Stimulated activated CD4-positive, alpha-beta T cell treated with anti-CD3 and anti-CD28 coated beads, Interleukin-4, amount 100 ng/mL, for 1 hour (primary cell): Measurements from ENCODE around the gene ACR.

ENCODE experiments used
- DNase-seq: peaks from one replicate; pipeline ENCODE4 v3.0.0-alpha.2; 2020

ACR gene

GRCh38 chr22:50703726-50704509, 34.1 kb upstream of the ACR start:
- no peak for DNase-seq

DNA sequence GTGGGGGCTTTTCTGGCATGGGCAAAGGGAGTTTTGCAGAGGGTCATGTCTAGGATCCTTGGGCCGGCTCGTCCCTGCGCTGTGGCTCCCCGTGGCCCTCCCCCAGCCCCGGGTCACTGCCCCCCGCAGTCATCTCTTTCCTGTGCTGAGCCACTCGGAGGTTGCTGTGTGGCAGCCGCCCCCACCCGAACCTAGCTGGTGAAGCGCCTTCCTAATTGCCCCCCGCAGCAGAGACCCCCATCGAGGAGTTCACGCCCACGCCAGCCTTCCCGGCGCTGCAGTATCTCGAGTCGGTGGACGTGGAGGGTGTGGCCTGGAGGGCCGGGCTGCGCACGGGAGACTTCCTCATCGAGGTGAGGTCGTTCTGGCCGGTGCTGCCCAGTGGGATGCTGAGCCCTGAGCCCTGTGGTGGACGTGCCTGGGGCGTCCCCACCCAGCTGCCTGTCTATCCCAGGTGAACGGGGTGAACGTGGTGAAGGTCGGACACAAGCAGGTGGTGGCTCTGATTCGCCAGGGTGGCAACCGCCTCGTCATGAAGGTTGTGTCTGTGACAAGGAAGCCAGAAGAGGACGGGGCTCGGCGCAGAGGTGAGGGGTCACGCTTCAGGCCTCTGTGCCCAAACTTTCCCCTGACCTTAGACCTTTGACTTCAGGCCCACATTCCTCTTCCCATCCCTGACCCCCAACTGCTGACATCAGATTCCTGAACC, 33.3 kb upstream of the ACR start:
- no peak for DNase-seq

GRCh38 chr22:50705219-50705691, 32.7 kb upstream of the ACR start:
- no peak for DNase-seq

- DNase-seq, result no peak
Observed at GRCh38 chr22:50705851-50706351, 32.1 kb upstream of the ACR start.

- no peak for DNase-seq
Observed at GRCh38 chr22:50706481-50707125, 31.4 kb upstream of the ACR start.

GRCh38 chr22:50708474-50708873, 29.5 kb upstream of the ACR start:
- DNase-seq, result no peak

DNA sequence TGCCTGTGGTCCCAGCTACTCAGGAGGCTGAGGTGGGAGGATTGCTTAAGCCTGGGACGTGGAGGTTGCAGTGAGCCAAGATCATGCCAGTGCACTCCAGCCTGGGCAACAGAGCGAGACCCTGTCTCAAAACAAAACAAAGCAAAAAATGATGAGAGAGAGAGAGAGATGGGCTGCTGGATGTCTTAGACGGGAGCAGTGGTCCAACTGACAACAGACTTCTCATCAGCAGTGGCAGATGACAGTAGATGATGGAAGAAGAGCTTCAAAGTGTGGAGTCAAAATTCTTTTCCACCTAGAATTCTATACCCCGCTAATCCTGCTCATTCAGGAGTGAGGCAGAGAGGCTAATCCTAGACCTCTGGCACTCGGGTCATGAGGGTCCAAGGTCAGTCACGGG, 29.0 kb upstream of the ACR start:
- no peak for DNase-seq

GRCh38 chr22:50710221-50710620, 27.8 kb upstream of the ACR start:
- DNase-seq, result no peak

DNA sequence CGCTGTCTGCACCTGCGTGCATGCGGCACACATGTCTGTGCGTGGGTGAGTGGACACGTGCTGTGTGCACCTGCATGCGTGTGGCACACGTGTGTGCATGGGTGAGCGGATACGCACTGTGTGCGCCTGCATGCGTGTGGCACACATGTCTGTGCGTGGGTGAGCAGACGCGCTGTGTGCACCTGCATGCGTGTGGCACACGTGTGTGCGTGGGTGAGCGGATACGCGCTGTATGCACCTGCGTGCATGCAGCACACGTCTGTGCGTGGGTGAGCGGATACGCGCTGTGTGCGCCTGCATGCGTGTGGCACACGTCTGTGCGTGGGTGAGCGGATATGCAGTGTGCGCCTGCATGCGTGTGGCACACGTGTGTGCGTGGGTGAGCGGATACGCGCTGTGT, 27.1 kb upstream of the ACR start:
- DNase-seq, result no peak

DNA sequence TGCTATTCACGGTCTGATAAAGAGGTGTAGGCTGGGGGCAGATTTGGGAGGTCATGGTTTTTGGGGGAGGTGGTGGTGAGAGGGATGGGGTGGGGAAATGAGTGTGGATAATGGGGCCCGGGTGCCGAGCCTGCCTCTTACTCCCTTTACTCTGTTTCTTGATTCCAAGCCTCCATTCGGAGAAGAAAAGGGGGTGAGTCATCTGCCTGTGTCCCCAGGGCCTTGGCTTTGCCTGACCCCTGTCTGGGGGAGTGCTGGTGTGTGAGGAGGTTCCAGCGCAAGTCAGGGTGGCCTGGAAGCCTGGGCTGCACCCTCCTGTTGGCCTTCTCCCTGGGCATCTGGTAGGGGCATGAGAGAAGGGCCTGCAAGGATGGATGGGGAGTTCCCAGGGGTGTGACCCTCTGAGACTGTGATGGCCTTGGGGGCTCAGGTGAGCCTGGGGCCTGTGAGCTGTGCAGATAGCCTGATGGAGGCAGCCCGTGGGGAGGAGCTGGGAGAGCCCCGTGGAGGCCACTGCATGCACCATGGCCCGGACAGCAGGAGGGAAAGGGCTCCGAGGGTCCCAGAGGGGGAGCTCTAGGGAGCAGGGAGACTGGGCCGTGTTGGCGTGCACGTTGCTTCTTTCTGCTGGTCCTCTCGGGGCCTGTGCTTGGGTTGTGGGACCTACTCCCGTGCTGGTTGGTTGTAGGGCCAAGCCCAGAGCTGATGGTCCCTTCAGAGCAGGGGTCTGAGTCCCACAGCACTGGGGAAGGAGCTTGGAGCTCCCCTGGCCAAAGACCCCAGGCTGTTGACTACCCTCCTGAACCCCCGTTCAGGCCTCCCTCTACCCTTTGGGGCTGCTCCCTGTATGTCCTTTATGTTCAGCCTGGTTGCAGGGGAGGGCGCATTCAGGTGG, 26.3 kb upstream of the ACR start:
- no peak for DNase-seq

DNA sequence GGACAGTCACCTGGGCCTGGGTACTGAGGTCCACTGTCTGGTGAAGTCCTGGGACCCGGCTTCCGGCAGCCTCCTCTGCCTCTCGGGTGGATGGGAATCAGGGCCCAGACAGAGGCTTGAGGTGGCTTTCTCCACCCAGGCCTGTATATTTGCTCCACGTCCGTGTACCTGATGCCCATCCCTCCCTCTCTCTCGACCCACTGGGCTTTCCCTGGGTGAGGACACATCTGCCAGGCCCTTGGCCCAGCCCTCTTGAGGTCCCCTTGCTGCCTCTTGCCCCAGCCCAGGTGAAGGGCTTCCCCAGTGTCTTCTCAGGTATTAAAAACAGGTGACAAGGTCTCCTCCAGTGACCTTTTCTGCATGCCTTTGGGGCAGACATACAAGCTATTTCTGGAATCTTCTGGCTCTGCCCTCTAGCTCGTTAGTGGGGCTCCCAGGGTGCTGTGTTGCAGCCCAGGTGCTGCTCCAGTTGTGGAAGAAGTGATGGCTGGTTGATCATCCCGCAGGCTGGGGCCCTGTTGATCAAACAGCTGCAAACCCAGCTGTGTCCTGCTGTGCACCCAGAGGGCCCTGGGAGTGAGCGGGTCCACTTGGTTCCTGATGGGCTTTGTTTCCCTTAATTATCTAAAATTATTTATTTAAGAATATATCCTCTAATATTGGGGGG, 25.5 kb upstream of the ACR start:
- DNase-seq, result no peak

- DNase-seq, result no peak
Observed at GRCh38 chr22:50713008-50713385, 25.0 kb upstream of the ACR start.

DNA sequence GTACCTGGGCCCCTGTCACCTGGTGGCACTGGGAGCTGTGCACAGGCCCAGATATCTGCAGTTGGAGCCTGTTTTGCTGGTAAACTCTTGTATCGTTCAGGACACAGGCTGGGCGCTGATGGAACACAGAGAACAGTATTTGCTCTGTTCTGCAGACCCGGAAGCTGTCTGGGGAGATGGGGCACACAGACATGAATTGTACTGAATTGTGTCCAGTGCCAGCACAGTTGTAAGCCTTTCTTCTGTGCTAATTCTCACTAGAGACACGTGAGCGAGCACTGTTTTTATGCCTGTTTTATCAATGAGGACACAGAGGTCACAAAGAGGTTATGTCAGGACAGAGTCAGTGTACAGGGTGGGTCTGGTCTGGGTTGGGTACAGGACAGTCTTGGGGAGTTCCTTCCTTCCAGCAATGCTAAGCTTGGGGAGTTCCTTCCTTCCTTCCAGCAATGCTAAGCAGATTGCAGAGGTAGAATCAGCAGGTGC, 24.4 kb upstream of the ACR start:
- DNase-seq, result no peak

DNA sequence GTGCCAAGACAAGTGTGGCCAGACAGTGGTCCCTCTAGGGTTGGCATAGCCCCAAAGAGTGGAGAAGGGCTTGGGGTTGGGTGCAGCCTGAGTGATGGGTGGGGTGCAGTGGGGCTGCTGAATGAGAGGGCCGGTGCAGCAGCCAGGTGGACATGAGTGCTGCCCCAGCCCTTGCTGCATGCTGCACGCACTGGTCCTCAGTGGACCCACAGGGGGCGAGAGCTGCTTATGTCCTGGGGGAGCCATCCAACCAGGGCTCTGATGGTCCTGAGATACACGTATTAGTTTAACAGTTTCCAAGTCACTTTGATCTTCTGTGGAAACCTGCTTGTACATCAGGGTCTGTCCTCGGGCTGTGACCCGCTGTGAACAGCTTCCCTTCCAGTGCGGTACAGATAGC, 23.9 kb upstream of the ACR start:
- DNase-seq, result no peak

DNA sequence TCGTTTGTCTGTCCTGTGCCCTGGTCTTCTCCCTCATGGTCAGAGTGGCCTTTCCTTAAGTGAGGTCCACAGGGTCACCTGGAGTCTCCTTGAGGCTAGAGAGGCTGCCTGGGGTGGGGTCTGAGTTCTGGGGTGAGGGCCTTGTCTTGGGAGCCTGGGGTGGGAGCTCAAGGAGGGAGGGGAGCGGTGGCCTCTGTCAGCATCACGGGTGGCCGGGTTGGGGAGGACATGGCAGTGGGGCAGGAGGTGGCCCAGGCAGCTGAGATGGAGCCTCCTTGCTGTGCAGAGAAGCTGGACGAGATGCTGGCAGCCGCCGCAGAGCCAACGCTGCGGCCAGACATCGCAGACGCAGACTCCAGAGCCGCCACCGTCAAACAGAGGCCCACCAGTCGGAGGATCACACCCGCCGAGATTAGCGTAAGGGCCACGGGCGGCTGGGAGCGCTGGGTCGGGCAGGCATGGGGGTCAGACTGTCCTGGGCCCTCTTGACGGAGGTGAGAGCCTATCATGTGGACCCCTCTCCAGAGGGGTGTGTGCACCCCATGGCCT, 23.3 kb upstream of the ACR start:
- DNase-seq, result no peak

GRCh38 chr22:50715250-50715649, 22.8 kb upstream of the ACR start:
- DNase-seq, result no peak

DNA sequence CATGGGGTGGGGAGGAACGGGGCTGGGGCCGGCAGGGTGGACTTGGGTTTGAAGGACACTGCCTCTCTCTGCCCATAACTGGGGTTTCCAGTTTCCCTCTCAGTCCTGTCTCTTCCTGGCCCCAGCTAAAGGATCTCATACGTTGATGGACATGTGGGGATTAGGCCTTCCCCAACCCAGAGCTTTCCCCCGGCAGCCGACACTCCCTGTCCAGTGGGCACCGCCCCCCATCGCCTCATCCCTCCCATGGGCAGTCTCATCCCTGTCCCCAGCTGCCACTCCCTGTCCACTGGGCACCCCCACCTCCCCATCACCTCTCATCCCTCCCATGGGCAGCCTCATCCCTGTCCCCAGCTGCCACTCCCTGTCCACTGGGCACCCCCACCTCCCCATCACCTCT, 22.2 kb upstream of the ACR start:
- DNase-seq, result no peak

DNA sequence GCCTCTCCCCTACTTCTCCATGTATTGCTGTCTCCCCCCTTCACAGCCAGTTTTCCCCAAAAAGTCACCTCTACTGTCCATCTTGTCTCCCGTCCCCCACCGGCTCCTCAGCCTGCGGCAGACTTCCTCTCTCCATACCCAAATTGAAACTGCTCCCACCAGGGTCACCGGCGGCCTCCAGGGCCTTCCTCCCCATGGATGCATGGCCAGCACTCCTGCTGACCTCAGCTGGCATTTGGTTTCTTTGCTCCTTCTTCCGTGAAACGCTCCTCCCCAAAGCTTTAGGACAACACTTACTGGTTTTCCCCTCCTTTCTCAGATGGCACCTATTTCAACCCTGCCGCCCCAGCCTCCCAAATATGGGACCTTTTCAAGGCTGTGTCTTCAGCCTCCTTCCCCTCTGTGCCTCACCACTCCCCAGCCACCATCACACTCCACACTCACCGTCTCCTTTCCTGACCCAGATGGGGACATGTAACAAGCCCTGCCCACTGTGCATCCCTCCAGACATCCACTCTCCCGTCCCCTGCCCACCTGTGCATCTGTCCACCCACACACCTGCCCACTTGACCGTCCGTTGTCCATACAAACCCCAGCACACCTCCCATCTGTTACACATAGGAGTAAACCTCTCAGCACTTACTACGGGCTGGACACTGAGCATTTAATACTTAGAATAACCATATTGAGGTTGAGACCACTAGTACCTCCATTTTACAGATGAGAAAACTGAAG, 21.5 kb upstream of the ACR start:
- no peak for DNase-seq

- no peak for DNase-seq
Observed at GRCh38 chr22:50717709-50718351, 20.2 kb upstream of the ACR start.

- DNase-seq, result no peak
Observed at GRCh38 chr22:50718352-50718709, 19.7 kb upstream of the ACR start.
